ENCODE results near the gene ANKRD13D. TPM values are rescaled to one million over a fixed set of nuclear protein-coding genes. Genes with fewer than 3 reads are reported as not detected.

ANKRD13D gene
- total and polyA plus RNA-seq, 2 of the 8 experiments (the other 6 are each of a cell fraction or from before 2014, with no cell fraction given), result 24.9 to 26.5 TPM

DNA sequence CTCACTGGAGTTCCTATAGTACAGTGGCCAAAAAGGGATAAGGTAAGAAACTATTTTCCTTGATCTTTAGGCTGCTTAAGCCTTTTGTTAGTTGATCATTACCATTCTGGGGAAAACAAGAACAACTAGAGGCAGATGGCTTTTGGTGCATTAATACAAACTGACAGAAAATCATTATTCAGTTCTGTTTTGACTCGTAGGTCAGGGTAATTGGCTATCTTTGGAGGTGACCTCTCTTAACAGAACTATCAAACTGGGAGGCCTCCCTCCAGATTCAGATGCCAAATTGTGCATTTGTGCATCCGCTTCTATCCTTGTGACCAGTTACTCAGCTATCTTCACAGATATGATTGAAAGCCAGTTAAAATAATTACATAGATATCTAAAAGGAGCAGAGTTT, 46.1 kb upstream of the ANKRD13D start:
- CTCF ChIA-PET (ENCODE audit: partially characterized antibody), result no interaction called here
- DNase-seq (ENCODE audit: low read depth in 1 of 2, low spot score in 2 of 2) (no peak), FAIRE-seq (no peak)
- H3K27me3 ChIP-seq (replicated peaks in 1 of 4; ENCODE audit: control insufficient read depth in 3 of 4, extremely low read depth in 1 of 4, insufficient read depth in 3 of 4, low read length in 3 of 4), result no peaks in the 10 kb centered on the region
- H4K5ac ChIP-seq (ENCODE audit: insufficient read length, low read depth, low read length), result no peak overlapping the region
- peaks cover 6 to 8% (median 7%) of the 10 kb centered on the region in 4 experiments; a peak in 5 of 7 replicates for H3K4me1 ChIP-seq (replicated peaks in 1 of 4; ENCODE audit: control insufficient read depth in 3 of 4, insufficient read depth in 4 of 4, low read length in 3 of 4)
- peak overlapping the region in 1 of 2 experiments; percentile 81; a peak in 1 of 4 replicates for H3K4me2 ChIP-seq (ENCODE audit: insufficient read depth in 1 of 2, low read depth in 2 of 2, low read length in 2 of 2)
- no peak overlapping the region for H2BK120ac ChIP-seq (replicated peaks; ENCODE audit: low read depth, low read length)
- no peak overlapping the region for H2BK15ac ChIP-seq (ENCODE audit: low read length)
- H3K14ac ChIP-seq (ENCODE audit: insufficient read length), result no peak overlapping the region
- peak overlapping the region in 1 of 4 experiments; percentile 37; a peak in 1 of 7 replicates for H3K9ac ChIP-seq (replicated peaks in 1 of 4; ENCODE audit: extremely low read depth in 1 of 4, low read depth in 3 of 4, low read length in 3 of 4)
- H2AFZ ChIP-seq (ENCODE audit: low read length), result no peak overlapping the region
- H3K9me3 ChIP-seq (ENCODE audit: insufficient read depth in 2 of 2, low read depth in 1 of 2, low read length in 1 of 2), result no peaks in the 10 kb centered on the region
- H3K18ac ChIP-seq (ENCODE audit: extremely low read depth, low read length), result no peak overlapping the region
- H2BK20ac ChIP-seq (ENCODE audit: low read length), result no peak overlapping the region
- peaks cover 13% of the 10 kb centered on the region; the same call in 1 of the 2 replicates for H3K79me1 ChIP-seq (ENCODE audit: low read depth, low read length)
- POLR2A ChIA-PET (ENCODE audit: partially characterized antibody), result interaction anchor here (3.2 kb wide), 1 partner anchor 11 kb away, joined by 15 read pairs; no protein-coding TSS in a partner anchor
- peaks cover 11% of the 10 kb centered on the region for H3K23me2 ChIP-seq (ENCODE audit: low read depth, low read length)
- no peak overlapping the region for H2AK5ac ChIP-seq (ENCODE audit: low read depth, low read length)
- H3K56ac ChIP-seq (replicated peaks; ENCODE audit: insufficient read length, low read depth, low read length), result no peak overlapping the region
- H3K4me3 ChIP-seq (ENCODE audit: extremely low read depth in 1 of 4, insufficient read depth in 2 of 4, low read depth in 3 of 4, low read length in 4 of 4), result no peak overlapping the region
- H3K27ac ChIP-seq (ENCODE audit: low read depth, low read length), result no peak overlapping the region
- no peak overlapping the region for H2BK5ac ChIP-seq (ENCODE audit: low read depth, low read length)
- H2BK12ac ChIP-seq (ENCODE audit: low read depth, low read length), result no peak overlapping the region
- no peak overlapping the region for H4K91ac ChIP-seq (replicated peaks; ENCODE audit: insufficient read length, low read length)
- H3K79me2 ChIP-seq (ENCODE audit: control insufficient read depth in 1 of 2, insufficient read depth in 2 of 2, low read length in 2 of 2), result peaks cover 14 to 46% of the 10 kb centered on the region in 2 experiments
- 86% methylated on average over 2 of the region's 2 CpGs; no CpG with 5 or more reads in 1 of the 2 experiments for WGBS, 2 experiments (ENCODE audit: extremely low coverage in 1 of 2, insufficient coverage in 1 of 2, insufficient read length in 1 of 2, insufficient replicate concordance in 2 of 2, low coverage in 1 of 2, low lambda C conversion rate in 2 of 2, missing lambda C conversion rate in 1 of 2)
- no peak overlapping the region for H3K4ac ChIP-seq (replicated peaks; ENCODE audit: insufficient read length, low read depth, low read length)
- no peak overlapping the region for H4K8ac ChIP-seq (ENCODE audit: extremely low read depth, insufficient read depth, low read length)
- peaks cover 3 to 14% of the 10 kb centered on the region in 2 experiments for H4K20me1 ChIP-seq (replicated peaks in 1 of 2; ENCODE audit: control insufficient read depth in 1 of 2, insufficient read depth in 2 of 2, low read length in 2 of 2)
- H3K23ac ChIP-seq (ENCODE audit: insufficient read length), result no peak overlapping the region
- peaks cover 25 to 60% (median 43%) of the 10 kb centered on the region in 4 experiments for H3K36me3 ChIP-seq (ENCODE audit: control insufficient read depth in 2 of 4, insufficient read depth in 4 of 4, low read length in 3 of 4)
- no peak for TF ChIP-seq CEBPB (IDR thresholded peaks at IDR 0.05; ENCODE audit: low read depth, low read length)
- TF ChIP-seq GTF2F1 (IDR thresholded peaks at IDR 0.05; ENCODE audit: borderline replicate concordance, low read depth, low read length), result no peak
- no peak for TF ChIP-seq RBBP5 (IDR thresholded peaks at IDR 0.05; ENCODE audit: borderline replicate concordance, low read depth, low read length)
- TF ChIP-seq EZH2 (IDR thresholded peaks at IDR 0.05; ENCODE audit: low read depth, low read length, severe bottlenecking), result no peak
- TF ChIP-seq CBX8 (IDR thresholded peaks at IDR 0.05; ENCODE audit: borderline replicate concordance, low read depth, low read length), result no peak
- TF ChIP-seq SP1 (IDR thresholded peaks at IDR 0.05; ENCODE audit: low read depth, low read length), result no peak
- TF ChIP-seq TAF7 (optimal IDR thresholded peaks at IDR 0.05; ENCODE audit: borderline replicate concordance, low read depth, low read length), result no peak
- TF ChIP-seq RNF2 (IDR thresholded peaks at IDR 0.05; ENCODE audit: borderline replicate concordance, low read depth, low read length, missing control alignments, poor library complexity, severe bottlenecking), result no peak
- no peak for TF ChIP-seq CHD2 (IDR thresholded peaks at IDR 0.05; ENCODE audit: low read length)
- TF ChIP-seq, protein P1, sequence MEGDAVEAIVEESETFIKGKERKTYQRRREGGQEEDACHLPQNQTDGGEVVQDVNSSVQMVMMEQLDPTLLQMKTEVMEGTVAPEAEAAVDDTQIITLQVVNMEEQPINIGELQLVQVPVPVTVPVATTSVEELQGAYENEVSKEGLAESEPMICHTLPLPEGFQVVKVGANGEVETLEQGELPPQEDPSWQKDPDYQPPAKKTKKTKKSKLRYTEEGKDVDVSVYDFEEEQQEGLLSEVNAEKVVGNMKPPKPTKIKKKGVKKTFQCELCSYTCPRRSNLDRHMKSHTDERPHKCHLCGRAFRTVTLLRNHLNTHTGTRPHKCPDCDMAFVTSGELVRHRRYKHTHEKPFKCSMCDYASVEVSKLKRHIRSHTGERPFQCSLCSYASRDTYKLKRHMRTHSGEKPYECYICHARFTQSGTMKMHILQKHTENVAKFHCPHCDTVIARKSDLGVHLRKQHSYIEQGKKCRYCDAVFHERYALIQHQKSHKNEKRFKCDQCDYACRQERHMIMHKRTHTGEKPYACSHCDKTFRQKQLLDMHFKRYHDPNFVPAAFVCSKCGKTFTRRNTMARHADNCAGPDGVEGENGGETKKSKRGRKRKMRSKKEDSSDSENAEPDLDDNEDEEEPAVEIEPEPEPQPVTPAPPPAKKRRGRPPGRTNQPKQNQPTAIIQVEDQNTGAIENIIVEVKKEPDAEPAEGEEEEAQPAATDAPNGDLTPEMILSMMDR (IDR thresholded peaks at IDR 0.05; ENCODE audit: control extremely low read depth in 1 of 3, insufficient read depth in 1 of 3, low read depth in 1 of 3, low read length in 3 of 3), result no peak
- TF ChIP-seq GABPA (IDR thresholded peaks at IDR 0.05; ENCODE audit: borderline replicate concordance, insufficient read depth, low read length), result no peak
